CD8-positive, alpha-beta memory T cell (primary cell): ENCODE measurements around the gene PWWP2B. TPM values are rescaled to one million over a fixed set of nuclear protein-coding genes. Genes with fewer than 3 reads are reported as not detected.

Experiments
- CTCF ChIA-PET: fragments of 350-600 bp; sonication (Branson Sonifier 250); formaldehyde crosslinking; loops from one replicate; lab custom pipeline; 2021; ENCODE audit warnings: antibody characterized with exemption; lab: Charles Lee
- POLR2A ChIA-PET: fragments of 350-600 bp; sonication (Branson Sonifier 250); formaldehyde crosslinking; loops from one replicate; lab custom pipeline; 2021; ENCODE audit warnings: antibody characterized with exemption; lab: Charles Lee
- DNase-seq, 5 donors: peaks; one replicate each; pipeline versions ENCODE4 v3.0.0 to v3.0.0-alpha.2; 2020 to 2022; ENCODE audit warnings: mixed read lengths in 1 of 5
- H3K27ac ChIP-seq: one replicate; pipeline ENCODE4 v1.7.0; 2013; ENCODE audit warnings: low read depth, mild to moderate bottlenecking, low read length, moderate library complexity
- H3K27me3 ChIP-seq: 2 replicates; pipeline ENCODE4 v1.7.0; 2013; ENCODE audit warnings: low read length, mild to moderate bottlenecking; ENCODE audit not compliant: insufficient read depth, poor library complexity, severe bottlenecking
- H3K36me3 ChIP-seq: 2 replicates; pipeline ENCODE4 v1.7.0; 2013; ENCODE audit warnings: mild to moderate bottlenecking, low read length, moderate library complexity; ENCODE audit not compliant: insufficient read depth
- H3K4me1 ChIP-seq: 2 replicates; pipeline ENCODE4 v1.7.0; 2013; ENCODE audit warnings: mild to moderate bottlenecking, low read length, moderate library complexity; ENCODE audit not compliant: insufficient read depth
- H3K4me3 ChIP-seq: 2 replicates; pipeline ENCODE4 v1.7.0; 2013; ENCODE audit warnings: mild to moderate bottlenecking, low read length
- H3K9me3 ChIP-seq: 2 replicates; pipeline ENCODE4 v1.7.0; 2013; ENCODE audit warnings: mild to moderate bottlenecking, low read length
- H3K27ac Mint-ChIP-seq, 8 donors: one replicate each; pipeline ENCODE4 v1.8.0; 2020 to 2021; ENCODE audit warnings: mixed read lengths in 8 of 8, mild to moderate bottlenecking in 6 of 8, inconsistent platforms in 3 of 8, moderate library complexity in 3 of 8
- H3K27me3 Mint-ChIP-seq, 2 donors: one replicate each; pipeline ENCODE4 v1.8.0; 2020 to 2021; ENCODE audit warnings: mixed read lengths in 2 of 2, mild to moderate bottlenecking in 1 of 2, moderate library complexity in 1 of 2
- H3K36me3 Mint-ChIP-seq, 3 donors: one replicate each; pipeline ENCODE4 v1.8.0; 2020 to 2021; ENCODE audit warnings: mixed read lengths in 3 of 3, inconsistent platforms in 1 of 3, mild to moderate bottlenecking in 1 of 3
- H3K4me1 Mint-ChIP-seq, 3 donors: one replicate each; pipeline ENCODE4 v1.8.0; 2020 to 2021; ENCODE audit warnings: mixed read lengths in 3 of 3, inconsistent platforms in 1 of 3, mild to moderate bottlenecking in 1 of 3
- H3K4me3 Mint-ChIP-seq, 7 donors: one replicate each; pipeline ENCODE4 v1.8.0; 2020 to 2021; ENCODE audit warnings: mixed read lengths in 7 of 7, mild to moderate bottlenecking in 6 of 7, moderate library complexity in 4 of 7, inconsistent platforms in 2 of 7
- H3K9me3 Mint-ChIP-seq, 5 donors: one replicate each; pipeline ENCODE4 v1.8.0; 2020 to 2022; ENCODE audit warnings: mixed read lengths in 5 of 5, mild to moderate bottlenecking in 3 of 5, moderate library complexity in 2 of 5, inconsistent platforms in 1 of 5
- polyA plus RNA-seq: library from polyadenylated mRNA; unstranded; fragments of 300-500 nt; fragmentation: Illumina TruSeq; gene quantifications from one replicate; pipeline ENCODE4 v1.2.3, GENCODE V29; 2021
- total RNA-seq, 2 experiments: library from RNA; stranded (reverse); gene quantifications; one replicate each; pipeline ENCODE4 v1.2.3, GENCODE V29; 2021

The PWWP2B gene
- total and polyA plus RNA-seq, 3 experiments from 2014 or later: 3.1 to 4.4 (median 3.7) TPM

DNA sequence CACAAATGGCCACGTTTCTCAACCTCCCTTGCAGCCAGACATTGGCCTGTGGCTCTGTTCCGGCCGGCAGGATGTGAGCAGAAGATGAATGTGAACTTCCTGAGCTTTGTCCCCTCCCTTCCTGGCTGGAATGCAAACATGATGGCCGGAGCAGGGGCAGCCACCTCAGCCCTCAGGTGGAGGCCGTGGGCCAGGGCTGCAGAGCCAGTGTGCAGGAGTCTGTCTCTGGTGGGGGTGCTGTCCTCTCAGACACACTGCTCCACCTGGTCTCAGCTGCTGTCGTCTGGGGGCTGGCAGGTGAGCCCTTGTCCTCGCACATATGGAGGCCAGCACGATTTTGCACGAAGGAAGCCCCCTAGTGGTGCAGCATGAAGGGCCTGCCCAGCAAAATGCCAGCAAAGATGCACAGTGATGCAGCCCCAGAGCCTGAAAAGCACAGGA lies 25.3 kb upstream of the PWWP2B start:
- DNase-seq: peak in 1 of 5 donors; percentile 49
- ChIA-PET POLR2A (no interaction called here), CTCF (no interaction called here)
- Histone ChIP-seq H3K36me3 (no peaks in the 10 kb centered on the region), H3K4me1 (peaks cover 4% of the 10 kb centered on the region), H3K4me3 (no peak overlapping the region), H3K27me3 (no peaks in the 10 kb centered on the region), H3K9me3 (no peaks in the 10 kb centered on the region), H3K27ac (no peak overlapping the region)
- peaks cover 3 to 4% of the 10 kb centered on the region in 2 donors for H3K27me3 Mint-ChIP-seq
- H3K36me3 Mint-ChIP-seq: peaks cover 5 to 8% (median 5%) of the 10 kb centered on the region in 3 donors
- H3K4me3 Mint-ChIP-seq: no peak overlapping the region
- no peak overlapping the region for H3K27ac Mint-ChIP-seq
- H3K9me3 Mint-ChIP-seq: no peaks in the 10 kb centered on the region
- H3K4me1 Mint-ChIP-seq: peaks cover 4 to 5% (median 4%) of the 10 kb centered on the region in 3 donors

DNA sequence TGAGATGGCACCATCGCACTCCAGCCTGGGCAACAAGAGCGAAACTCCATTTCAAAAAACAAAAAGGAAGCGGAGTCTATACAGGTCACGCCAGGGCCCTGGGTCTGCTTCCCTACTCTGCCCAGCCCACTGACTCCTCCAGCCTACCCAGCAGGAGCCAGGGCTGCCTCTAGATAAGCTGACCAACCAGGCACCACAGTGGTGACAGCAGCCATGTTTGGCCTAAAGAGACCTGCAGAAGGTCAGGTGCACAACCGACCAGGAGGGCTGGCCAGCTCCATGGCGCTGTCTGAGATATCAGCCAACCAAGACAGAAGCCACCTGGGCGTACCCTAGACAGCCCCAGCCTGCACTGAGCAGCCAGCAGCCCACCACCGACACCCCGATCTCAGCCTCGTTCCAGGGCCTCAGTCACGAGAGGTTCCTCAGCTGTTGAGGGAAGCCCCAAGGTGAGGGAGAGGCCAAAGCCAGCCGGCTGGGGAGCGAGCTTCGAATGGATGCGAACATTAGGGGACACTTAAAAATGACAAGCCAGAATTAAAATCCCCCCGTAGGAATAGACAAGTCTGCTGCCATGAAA lies 24.4 kb upstream of the PWWP2B start:
- Mint-ChIP-seq H3K9me3 (no peaks in the 10 kb centered on the region), H3K27me3 (peaks cover 3 to 4% of the 10 kb centered on the region in 2 donors), H3K27ac (peak overlapping the region in 1 of 8 donors; percentile 88), H3K4me3 (no peak overlapping the region), H3K36me3 (peaks cover 0 to 8% (median 3%) of the 10 kb centered on the region in 3 donors), H3K4me1 (peaks cover 4 to 5% (median 4%) of the 10 kb centered on the region in 3 donors)
- ChIA-PET CTCF (no interaction called here), POLR2A (interaction anchor here (0.7 kb wide), 1 partner anchor 75 kb away, joined by 3 read pairs; no protein-coding TSS in a partner anchor)
- Histone ChIP-seq H3K9me3 (no peaks in the 10 kb centered on the region), H3K4me3 (no peak overlapping the region), H3K4me1 (peaks cover 4% of the 10 kb centered on the region), H3K27me3 (no peaks in the 10 kb centered on the region), H3K27ac (no peak overlapping the region), H3K36me3 (no peaks in the 10 kb centered on the region)
- DNase-seq: peak in 1 of 5 donors; percentile 41

DNA sequence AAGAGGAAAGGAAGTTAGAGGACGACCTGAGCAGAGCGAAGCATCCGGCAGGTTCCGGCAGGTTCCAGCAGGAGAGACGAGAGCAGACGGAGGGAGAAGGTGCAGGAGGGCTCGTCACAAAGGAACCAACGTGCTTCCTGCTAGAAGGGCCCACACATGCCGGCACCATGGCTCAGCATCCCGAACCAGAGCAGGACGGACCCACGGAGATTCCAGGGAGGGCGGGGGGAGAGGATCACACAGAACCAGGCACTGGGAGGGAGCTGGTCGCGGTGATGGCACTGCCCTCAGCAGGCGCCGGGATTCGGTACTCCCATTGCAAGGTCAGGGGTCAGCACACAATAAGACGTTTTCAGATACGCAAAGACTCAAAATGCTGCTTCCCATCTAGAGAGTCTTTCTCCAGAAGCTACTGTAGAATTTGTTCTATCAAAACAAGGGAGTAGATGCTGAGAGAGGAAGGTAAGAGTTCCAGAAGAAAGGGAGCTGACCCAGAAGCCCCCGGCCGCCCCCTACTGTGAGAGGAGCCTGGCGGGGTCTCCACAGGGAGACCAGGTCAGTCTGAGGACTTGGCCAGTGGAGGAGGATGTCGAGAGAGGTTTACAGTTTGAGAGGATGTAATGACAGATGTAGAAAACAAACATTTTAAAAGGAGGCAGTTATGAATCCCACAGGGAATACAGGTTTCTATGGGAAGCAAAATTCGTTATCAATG lies 23.6 kb upstream of the PWWP2B start:
- Histone ChIP-seq H3K4me1 (peaks cover 4% of the 10 kb centered on the region), H3K9me3 (no peaks in the 10 kb centered on the region), H3K27ac (no peak overlapping the region), H3K36me3 (no peaks in the 10 kb centered on the region), H3K27me3 (no peaks in the 10 kb centered on the region), H3K4me3 (no peak overlapping the region)
- Mint-ChIP-seq H3K9me3 (no peaks in the 10 kb centered on the region), H3K4me1 (peaks cover 4 to 5% (median 4%) of the 10 kb centered on the region in 3 donors), H3K4me3 (no peak overlapping the region), H3K36me3 (peaks cover 0 to 3% (median 3%) of the 10 kb centered on the region in 3 donors), H3K27ac (peak overlapping the region in 2 of 8 donors; percentile 26 to 88), H3K27me3 (peaks cover 3 to 4% of the 10 kb centered on the region in 2 donors)
- POLR2A ChIA-PET: interaction anchor here (0.7 kb wide), 1 partner anchor 74 kb away, joined by 3 read pairs; no protein-coding TSS in a partner anchor
- peak in 1 of 5 donors; percentile 40 for DNase-seq
- CTCF ChIA-PET: no interaction called here

DNA sequence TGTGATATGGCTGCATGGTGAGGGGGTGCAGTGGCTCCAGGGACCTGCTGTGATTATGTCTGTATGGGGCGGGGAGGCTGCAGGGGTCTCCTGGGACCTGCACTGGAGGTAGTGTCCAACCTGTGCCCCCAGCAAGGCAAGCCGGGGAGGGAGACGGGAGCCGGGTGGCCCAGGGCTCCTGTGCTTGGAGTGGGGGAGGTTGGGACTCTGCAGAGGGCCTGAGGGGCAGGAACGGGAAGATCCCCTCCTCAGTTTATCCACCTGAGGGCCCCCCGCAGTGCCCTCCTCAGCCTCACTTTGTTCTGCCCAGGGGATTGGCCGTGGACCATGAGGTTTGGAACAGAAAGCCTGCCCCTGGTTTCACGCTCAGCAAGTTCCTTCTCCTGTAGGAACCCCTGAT lies 22.8 kb upstream of the PWWP2B start:
- Histone ChIP-seq H3K27me3 (no peaks in the 10 kb centered on the region), H3K4me1 (peaks cover 4% of the 10 kb centered on the region), H3K27ac (no peak overlapping the region), H3K36me3 (no peaks in the 10 kb centered on the region), H3K9me3 (no peaks in the 10 kb centered on the region), H3K4me3 (no peak overlapping the region)
- DNase-seq: peak in 1 of 5 donors; percentile 43
- ChIA-PET POLR2A (no interaction called here), CTCF (no interaction called here)
- Mint-ChIP-seq H3K27ac (no peak overlapping the region), H3K36me3 (no peaks in the 10 kb centered on the region), H3K27me3 (peaks cover 3 to 4% of the 10 kb centered on the region in 2 donors), H3K9me3 (no peaks in the 10 kb centered on the region), H3K4me3 (no peak overlapping the region), H3K4me1 (peaks cover 4 to 5% (median 4%) of the 10 kb centered on the region in 3 donors)

DNA sequence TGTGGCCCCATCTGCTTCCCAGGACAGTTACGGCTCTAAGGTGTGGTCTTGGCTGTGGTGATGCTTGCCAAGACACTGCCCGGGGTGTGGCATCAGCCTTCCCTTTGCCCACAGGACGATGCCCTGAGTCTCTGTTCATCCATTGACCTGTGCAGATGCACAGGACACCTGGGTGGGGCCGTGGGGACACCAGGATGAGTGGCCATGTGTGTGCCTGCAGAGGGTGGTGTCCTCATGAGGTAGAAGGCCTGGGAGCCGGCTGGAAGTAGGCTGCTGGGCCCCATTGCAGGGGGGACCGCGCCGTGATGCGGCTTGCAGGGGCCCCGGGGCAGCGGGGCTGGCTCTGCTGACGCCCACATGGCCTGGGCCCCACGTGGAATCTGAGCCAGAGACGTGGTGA lies 22.4 kb upstream of the PWWP2B start:
- H3K27ac Mint-ChIP-seq: no peak overlapping the region
- Histone ChIP-seq H3K36me3 (no peaks in the 10 kb centered on the region), H3K9me3 (no peaks in the 10 kb centered on the region), H3K27me3 (no peaks in the 10 kb centered on the region), H3K27ac (no peak overlapping the region), H3K4me3 (no peak overlapping the region), H3K4me1 (peaks cover 4% of the 10 kb centered on the region)
- H3K9me3 Mint-ChIP-seq: no peaks in the 10 kb centered on the region
- ChIA-PET CTCF (no interaction called here), POLR2A (no interaction called here)
- H3K27me3 Mint-ChIP-seq: peaks cover 1 to 4% of the 10 kb centered on the region in 2 donors
- peaks cover 4 to 5% (median 4%) of the 10 kb centered on the region in 3 donors for H3K4me1 Mint-ChIP-seq
- DNase-seq: peak in 1 of 5 donors; percentile 29
- no peak overlapping the region for H3K4me3 Mint-ChIP-seq
- no peaks in the 10 kb centered on the region for H3K36me3 Mint-ChIP-seq

GRCh38 chr10:132375116-132375794 lies 21.7 kb upstream of the PWWP2B start:
- POLR2A ChIA-PET: no interaction called here
- CTCF ChIA-PET: no interaction called here

GRCh38 chr10:132375795-132376297 lies 21.2 kb upstream of the PWWP2B start:
- Histone ChIP-seq H3K27me3 (no peaks in the 10 kb centered on the region), H3K27ac (no peak overlapping the region), H3K4me1 (peaks cover 4% of the 10 kb centered on the region), H3K9me3 (no peaks in the 10 kb centered on the region), H3K36me3 (no peaks in the 10 kb centered on the region), H3K4me3 (no peak overlapping the region)
- Mint-ChIP-seq H3K27me3 (peaks cover under 1 to 4% of the 10 kb centered on the region in 2 donors), H3K4me1 (peaks cover 4 to 5% (median 4%) of the 10 kb centered on the region in 3 donors), H3K27ac (no peak overlapping the region), H3K36me3 (no peaks in the 10 kb centered on the region), H3K4me3 (no peak overlapping the region), H3K9me3 (no peaks in the 10 kb centered on the region)
- no peak for DNase-seq
- ChIA-PET CTCF (no interaction called here), POLR2A (no interaction called here)

More at GRCh38 chr10:132375116-132375794, 21.7 kb upstream of the PWWP2B start:
- Histone ChIP-seq H3K9me3 (no peaks in the 10 kb centered on the region), H3K27me3 (no peaks in the 10 kb centered on the region), H3K27ac (no peak overlapping the region), H3K36me3 (no peaks in the 10 kb centered on the region), H3K4me1 (peaks cover 4% of the 10 kb centered on the region), H3K4me3 (no peak overlapping the region)
- Mint-ChIP-seq H3K4me1 (peaks cover 4 to 5% (median 4%) of the 10 kb centered on the region in 3 donors), H3K27ac (no peak overlapping the region), H3K9me3 (no peaks in the 10 kb centered on the region), H3K27me3 (peaks cover 1 to 4% of the 10 kb centered on the region in 2 donors), H3K4me3 (no peak overlapping the region), H3K36me3 (no peaks in the 10 kb centered on the region)
- DNase-seq: peak in 1 of 5 donors; percentile 35
